RPMI7951 (cell line): ENCODE data around the gene LRRC8E. TPM values are rescaled to one million over a fixed set of nuclear protein-coding genes. Genes with fewer than 3 reads are reported as not detected.

Experiments used
- DNase-seq: peaks from one replicate; pipeline ENCODE4 v3.0.0-alpha.2; 2012; ENCODE audit warnings: low read depth
- total RNA-seq: library from RNA; depleted of rRNA; stranded (reverse); fragments of >200 nt; shearing (Covaris generic); gene quantifications from 2 replicates; pipeline ENCODE4 v1.2.3, GENCODE V29; 2014; rRNA removed

The LRRC8E gene
- 5.2 and 7.3 TPM in 2 replicates for total RNA-seq

DNA sequence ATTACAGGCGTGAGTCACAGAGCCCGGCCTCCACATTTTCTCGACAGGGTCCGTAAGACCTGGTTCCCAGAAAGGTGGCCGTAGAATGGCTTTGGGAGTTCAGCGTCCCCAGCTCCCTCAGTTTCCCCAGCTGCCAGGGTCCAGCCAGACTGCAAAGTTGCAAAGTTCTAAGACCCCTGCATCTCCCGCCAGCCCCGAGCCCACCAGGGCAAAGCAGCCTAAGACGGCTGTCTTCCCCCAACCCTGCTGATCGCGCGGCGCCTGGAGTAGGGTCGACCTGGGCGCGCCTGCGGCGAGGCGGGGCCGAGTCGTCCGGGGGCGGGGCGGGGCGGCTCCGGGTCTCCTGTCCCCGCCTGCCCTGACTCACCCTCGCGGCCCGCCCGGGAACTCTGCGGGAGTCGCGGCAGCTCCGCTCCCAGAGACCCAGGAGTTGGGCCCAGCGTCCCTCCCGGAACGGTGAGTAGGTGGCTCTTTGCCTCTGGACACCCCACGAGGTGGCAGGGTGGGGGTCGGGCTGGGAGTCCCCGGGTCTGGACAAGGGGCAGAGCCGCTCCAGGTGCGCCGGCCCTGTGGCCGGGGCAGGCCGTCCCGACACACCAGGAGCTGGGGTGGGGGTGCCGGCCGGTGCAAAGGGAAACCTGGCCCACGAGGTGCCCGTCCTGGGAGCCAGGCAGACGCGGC lies at the start of gene LRRC8E:
Gene LRRC8E, plus strand, starts transcription at position 366 of the 681 bp plus-strand sequence. CDS start 7,094 bp downstream, outside the sequence.
- peak; percentile 72 for DNase-seq

DNA sequence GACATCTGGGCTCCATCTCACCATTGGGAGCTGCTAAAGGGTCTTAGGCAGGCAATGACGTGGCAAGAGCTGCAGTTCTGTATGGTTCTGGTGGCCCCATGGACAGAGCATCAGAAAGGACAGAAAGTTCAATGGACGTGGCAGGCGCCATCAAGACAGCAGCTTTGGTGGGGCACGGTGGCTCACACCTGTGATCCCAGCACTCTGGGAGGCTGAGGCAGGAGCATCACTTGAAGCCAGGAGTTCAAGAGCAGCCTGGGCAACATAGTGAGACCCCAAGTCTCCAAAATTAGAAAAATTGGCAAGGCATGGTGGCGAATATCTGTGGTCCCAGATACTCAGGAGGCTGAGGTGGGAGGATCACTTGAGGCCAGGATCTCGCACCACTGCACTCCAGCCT lies 48.8 kb upstream of the LRRC8E start:
- DNase-seq, result no peak

GRCh38 chr19:7840629-7841028 lies 47.7 kb upstream of the LRRC8E start:
- no peak for DNase-seq

DNA sequence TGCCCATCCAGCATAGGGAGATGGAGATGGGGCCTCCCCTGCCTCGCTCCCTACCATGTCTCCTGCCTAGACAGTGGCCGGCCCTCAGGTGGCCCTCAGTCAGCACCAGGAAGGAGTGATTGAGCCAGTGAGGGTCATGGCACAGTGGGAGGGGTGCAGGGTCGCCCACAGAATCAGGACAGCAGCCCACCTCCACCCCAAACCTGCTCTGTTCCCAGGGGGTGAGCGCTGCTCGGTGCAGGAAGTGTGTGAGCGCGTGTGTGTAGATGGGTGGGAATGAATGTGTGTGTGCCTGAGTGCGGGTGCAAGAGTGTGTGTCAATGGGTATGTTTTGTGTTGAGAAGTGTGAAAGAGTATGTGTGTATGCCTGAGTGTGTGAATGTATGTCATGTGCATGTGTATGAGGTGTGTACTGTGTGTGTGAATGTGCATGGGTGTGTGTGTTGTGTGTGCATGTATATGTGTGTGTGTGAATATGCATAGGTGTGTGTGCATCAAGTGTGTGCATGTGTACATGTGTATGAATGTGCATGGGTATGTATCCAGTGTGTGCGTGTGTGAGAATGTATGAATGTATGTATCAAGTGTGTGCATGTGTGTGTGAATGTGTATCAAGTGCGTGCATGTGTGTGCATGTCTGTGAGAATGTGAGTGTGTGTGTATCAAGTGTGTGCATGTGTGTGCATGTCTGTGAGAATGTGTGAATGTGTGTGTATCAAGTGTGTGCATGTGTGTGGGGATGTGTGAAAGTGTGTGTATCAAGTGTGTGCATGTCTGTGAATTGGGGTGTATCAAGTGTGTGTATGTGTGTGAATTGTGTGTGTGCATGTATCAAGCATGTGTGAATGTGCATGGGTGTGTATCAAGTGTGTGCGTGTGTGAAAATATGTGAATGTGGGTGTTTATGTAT lies 46.3 kb upstream of the LRRC8E start:
- DNase-seq, result no peak

DNA sequence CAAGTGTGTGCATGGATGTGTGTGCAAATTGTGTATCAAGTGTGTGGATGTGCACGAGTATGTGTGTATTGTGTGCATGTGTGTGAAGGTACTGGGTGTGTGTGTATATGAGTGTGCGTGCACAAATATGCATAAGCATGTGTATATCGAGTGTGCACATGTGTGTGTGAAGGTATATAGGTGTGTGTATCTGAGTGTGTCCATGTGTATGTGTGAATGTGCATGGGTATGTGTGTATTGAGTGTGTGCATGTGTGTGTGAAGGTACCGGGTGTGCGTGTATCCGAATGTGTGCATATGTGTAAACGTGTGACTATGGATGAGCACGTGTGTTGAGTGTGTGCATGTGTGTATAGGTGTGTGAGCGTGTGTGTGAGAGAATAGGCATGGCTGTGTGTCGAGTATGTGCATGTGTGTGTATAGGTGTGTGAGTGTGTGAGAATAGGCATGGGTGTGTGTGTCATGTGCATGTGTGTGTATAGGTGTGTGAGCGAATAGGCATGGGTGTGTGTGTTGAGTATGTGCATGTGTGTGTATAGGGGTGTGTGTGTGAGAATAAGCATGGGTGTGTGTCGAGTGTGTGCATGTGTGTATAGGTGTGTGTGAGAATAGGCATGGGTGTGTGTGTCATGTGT lies 45.5 kb upstream of the LRRC8E start:
- no peak for DNase-seq

DNA sequence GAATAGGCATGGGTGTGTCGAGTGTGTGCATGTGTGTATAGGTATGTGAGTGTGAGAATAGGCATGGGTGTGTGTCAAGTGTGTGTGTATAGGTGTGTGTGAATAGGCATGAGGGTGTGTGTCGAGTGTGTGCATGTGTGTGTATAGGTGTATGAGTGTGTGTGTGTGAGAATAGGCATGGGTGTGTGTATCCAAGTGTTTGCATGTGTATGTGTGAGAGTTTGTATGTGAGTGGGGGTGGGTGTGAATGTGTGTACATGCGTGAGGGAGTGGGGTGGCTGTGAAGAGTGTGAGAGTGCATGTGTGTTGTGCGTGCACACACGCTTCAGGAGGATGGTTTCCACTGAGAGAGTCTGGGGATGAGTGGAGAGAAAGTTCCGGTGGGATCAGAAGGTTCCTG lies 44.8 kb upstream of the LRRC8E start:
- DNase-seq, result no peak

DNA sequence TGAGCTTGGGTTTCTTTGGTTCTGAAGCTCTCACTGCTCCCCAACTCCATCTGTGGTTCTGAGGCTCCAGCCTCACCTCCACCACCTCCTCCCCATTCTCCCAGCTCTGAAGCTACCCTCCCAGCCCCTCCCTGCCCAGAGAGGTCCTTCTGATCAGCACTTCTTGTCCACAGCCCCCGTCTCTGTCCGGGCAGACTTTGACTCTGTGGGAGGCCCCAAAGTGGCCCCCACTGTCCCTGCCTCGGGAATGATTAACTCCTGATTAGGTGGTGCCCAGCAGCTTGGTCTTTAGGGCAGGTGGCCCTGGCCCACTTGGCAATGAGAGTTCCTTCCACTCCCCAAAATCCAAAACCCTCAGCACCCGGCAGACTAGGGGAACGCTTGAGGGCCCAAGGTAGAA lies 43.9 kb upstream of the LRRC8E start:
- DNase-seq, result no peak

DNA sequence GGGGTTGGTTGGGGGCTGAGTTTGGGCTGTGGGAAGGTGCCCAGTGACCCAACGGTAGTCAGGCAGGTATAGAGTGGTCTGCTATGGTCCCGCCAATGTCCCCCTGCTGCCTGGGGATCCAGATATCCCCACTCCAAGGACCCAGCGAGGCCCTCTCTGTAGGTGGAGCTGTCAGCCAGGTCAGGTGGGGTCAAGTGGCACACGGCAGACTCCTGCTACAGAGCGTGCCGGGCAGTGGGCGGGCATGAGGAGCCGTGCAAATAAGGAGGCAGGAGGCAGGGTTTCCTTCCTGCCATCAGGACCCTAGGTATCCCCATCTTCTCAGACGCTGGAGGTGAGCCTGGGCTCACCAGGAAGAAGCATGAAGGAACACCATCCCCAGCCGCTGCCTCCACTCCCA lies 43.4 kb upstream of the LRRC8E start:
- DNase-seq, result no peak

DNA sequence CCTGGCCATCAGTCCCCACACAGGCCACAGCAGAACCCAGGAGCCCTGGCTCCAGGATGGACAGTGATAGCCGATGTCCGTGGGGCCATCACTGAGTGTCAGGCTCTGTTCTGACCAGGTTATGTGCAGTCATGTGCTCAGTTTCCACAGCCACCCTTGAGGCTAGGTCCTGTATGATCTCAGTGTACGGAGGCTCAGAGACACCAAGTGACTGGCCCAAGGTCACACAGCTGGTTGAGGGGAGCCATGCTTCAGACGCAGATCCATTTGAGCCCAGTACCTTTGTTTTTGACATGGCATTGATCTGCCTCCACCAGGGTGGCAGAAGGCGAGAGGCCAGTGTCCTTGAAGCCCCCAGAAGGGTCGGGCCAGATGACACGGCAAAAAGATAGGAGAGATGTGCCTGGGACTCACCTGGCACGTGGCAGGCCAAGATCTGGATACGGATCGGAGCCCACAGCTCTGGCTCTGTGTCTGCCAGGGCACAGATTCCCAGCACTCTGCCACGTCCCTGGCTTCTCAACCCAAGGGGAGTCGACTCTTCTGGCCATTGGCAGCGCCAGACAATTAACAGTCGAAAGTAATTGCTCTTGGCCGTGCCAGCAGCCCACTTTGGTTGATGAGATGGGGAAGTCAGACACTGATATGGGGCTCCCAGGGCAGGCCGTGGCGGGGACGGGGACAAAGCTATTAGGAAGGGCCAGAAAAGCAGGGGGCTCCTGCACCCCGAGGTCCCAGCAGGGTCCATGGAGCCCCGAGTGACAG lies 42.7 kb upstream of the LRRC8E start:
- no peak for DNase-seq

DNA sequence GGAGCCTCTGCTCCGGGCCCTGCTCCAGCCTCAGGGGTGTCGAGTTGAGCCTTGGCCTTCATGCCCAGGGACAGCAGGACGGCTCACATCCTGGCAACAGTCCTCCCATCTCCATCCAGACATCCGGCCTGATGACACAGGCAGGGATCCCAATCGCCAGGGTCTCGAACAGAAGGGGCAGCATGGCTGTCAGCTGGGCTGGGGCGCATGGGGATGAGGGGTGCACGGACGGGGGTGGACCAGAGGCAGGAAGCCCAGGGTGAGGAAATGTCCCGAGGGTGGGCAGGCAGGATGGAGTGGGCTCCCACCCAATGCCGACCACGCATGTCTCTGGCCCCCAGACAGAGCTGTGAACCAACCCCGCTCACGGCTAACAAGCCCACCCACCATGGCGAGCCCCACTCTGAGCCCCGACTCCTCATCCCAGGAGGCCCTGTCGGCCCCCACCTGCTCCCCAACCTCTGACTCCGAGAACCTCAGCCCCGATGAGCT lies 42.1 kb upstream of the LRRC8E start:
- DNase-seq, result no peak

- DNase-seq, result no peak
Measured at GRCh38 chr19:7847664-7848063, 40.6 kb upstream of the LRRC8E start.

DNA sequence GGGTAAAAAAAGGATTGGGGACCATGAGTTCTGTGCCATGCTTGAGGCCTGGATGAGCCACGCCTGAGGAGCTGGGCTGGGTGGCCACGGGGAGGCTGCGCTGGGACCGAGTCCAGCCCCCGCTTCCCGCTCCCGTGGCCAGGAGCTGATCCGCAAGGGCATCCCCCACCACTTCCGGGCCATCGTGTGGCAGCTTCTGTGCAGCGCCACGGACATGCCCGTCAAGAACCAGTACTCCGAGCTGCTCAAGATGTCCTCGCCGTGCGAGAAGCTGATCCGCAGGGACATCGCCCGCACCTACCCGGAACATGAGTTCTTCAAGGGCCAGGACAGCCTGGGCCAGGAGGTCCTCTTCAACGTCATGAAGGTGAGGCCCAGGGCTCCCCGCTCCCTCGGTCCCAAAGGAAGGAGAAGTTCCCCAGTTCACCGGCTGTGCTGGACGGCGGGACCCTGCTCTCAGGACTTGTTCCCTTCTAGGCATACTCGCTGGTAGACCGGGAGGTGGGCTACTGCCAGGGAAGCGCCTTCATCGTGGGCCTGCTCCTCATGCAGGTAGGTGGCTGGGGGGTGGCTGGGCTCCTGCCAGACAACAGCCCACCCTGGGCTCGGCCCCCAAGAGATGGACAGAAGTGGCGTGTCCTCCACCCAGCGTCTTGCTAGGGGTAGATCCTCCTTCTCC lies 39.4 kb upstream of the LRRC8E start:
- DNase-seq, result no peak

- no peak for DNase-seq
Measured at GRCh38 chr19:7849631-7849999, 38.7 kb upstream of the LRRC8E start.

GRCh38 chr19:7850000-7850813 lies 38.1 kb upstream of the LRRC8E start:
- no peak for DNase-seq

GRCh38 chr19:7850945-7851622 lies 37.2 kb upstream of the LRRC8E start:
- DNase-seq, result no peak

- DNase-seq, result no peak
Measured at GRCh38 chr19:7851623-7852500, 36.4 kb upstream of the LRRC8E start.

- DNase-seq, result peak; percentile 47
Measured at GRCh38 chr19:7852851-7853769, 35.2 kb upstream of the LRRC8E start.

- no peak for DNase-seq
Measured at GRCh38 chr19:7853770-7854128, 34.6 kb upstream of the LRRC8E start.
